ENCODE results near the gene BNC2.

The BNC2 gene

DNA sequence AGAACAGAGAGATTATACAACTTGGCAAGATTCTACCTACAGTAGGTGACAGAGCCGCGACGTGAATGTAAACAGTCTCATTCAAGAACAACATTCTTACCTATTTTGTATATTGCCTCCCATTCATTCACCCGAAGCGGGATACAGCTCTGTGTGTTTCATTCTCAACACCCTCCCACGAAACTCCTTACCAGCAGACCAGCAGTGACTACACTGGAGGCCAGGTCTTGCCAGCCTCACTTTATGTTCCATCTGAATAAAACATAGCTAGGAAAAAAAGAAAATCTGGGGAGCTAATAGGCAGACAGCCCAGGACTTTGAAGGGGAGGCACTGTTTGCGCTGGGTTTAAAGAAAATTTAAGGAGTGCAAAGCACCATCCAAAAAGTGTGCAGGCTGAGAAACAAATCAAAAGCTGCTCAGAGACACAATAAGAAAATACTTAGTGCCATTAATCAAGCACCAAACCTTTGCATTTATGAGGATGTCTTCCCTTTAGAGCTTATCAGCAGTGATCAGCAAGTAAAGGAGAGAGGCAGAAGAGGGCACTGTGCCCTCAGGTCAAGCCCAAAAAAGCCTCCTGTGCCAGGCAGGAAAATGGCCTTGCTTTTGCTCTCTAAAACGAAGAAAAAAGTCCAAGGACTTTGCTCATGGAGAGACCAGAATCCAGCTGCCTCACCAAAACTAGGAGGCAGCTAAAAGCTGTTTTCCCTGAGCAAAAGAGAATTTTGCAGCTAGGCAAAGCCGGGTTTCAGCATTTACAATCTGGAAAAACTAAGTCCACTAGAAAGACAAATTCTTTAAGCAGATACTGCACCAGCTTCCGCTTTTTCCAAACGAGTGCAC lies 295.1 kb downstream of the BNC2 start:
- no peak for DNase-seq (ENCODE audit: low read depth, low spot score)
- TF ChIP-seq, protein P1, sequence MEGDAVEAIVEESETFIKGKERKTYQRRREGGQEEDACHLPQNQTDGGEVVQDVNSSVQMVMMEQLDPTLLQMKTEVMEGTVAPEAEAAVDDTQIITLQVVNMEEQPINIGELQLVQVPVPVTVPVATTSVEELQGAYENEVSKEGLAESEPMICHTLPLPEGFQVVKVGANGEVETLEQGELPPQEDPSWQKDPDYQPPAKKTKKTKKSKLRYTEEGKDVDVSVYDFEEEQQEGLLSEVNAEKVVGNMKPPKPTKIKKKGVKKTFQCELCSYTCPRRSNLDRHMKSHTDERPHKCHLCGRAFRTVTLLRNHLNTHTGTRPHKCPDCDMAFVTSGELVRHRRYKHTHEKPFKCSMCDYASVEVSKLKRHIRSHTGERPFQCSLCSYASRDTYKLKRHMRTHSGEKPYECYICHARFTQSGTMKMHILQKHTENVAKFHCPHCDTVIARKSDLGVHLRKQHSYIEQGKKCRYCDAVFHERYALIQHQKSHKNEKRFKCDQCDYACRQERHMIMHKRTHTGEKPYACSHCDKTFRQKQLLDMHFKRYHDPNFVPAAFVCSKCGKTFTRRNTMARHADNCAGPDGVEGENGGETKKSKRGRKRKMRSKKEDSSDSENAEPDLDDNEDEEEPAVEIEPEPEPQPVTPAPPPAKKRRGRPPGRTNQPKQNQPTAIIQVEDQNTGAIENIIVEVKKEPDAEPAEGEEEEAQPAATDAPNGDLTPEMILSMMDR (IDR thresholded peaks at IDR 0.05; ENCODE audit: insufficient read depth, low read length, missing control alignments), result no peak
- ChIA-PET POLR2A (interaction anchor here (0.5 to 1.1 kb wide), 2 partner anchors 103 to 129 kb away, joined by 3 to 5 read pairs; no protein-coding TSS in a partner anchor), CTCF (interaction anchor here (0.6 to 1.0 kb wide), 3 partner anchors 9 to 142 kb away, joined by 3 to 4 read pairs (median 4); no protein-coding TSS in a partner anchor)
- no peak overlapping the region for H3K4me3 ChIP-seq (ENCODE audit: low read depth, low read length)

DNA sequence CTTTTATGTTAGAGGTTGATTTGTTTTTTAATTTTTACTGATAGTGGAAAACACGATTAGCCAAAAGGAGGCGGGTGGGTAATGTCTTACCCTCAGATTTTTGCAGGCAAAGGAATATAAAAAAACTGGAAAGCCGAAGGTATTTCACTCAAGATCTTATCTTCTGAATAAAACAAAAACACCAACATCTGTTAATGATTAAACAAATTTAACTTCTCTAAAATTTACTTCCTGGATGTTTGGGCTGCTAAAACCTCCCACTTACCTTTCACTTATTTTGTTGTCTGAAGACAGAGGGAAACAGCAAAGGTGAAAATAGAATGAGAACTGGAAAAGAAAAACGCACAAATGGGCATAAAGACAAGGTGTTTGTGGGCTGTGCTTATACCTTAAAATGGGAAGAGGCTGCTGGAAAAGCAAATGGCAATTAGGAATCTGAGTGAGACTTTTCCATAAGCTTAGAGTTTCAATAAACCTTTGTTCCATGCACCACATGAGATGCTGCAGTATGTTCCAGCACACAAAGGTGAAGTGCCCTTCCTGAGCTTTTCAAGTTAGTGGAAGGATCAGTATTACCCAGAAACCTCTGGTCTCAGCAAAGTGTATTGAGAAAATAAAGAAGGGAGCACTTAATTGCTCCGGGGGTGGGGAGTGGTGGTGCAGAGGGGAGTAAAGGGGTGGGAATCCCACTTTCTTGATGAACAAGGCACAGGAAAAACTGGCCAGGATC lies 298.3 kb downstream of the BNC2 start:
- ChIA-PET CTCF (no interaction called here), POLR2A (interaction anchor here (0.7 kb wide), 1 partner anchor 146 kb away, joined by 3 read pairs; no protein-coding TSS in a partner anchor)
- no peak overlapping the region for H3K4me3 ChIP-seq (ENCODE audit: low read depth, low read length)
- DNase-seq (ENCODE audit: low read depth, low spot score), result no peak
- TF ChIP-seq, protein P1 (IDR thresholded peaks at IDR 0.05; ENCODE audit: insufficient read depth, low read length, missing control alignments), result no peak

DNA sequence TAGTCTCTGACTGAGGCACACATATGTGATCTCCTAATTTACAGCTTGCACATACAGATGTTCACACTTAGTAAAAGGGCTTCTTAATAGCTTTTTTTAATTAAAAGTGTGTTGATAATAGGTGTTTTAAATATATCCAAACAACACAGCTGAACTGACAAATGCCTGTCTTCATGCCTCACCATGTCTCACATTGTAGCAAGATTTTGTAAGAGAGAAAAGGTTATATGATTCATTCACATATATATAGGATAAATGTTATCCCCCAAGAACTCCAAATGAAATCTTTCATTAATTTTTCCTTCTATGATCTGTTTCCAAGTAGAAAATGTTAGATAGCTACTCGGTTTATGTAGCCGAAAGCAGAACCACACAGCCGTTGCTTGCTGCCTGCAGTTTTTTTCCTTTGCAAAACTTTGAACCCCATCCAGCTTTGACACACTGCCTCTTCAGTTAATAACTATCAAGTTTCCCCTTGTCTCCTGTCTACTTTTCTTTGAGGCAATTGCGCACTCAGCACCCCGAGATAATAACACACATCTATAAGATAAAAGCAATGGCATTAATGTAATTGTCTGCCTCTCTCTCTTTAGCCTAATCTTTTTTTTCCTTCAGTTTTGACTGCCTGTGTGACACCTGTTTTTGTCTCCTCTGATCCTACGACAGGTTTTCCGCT lies 299.2 kb downstream of the BNC2 start:
- TF ChIP-seq, protein P1 (IDR thresholded peaks at IDR 0.05; ENCODE audit: insufficient read depth, low read length, missing control alignments), result no peak
- ChIA-PET POLR2A (interaction anchor here (0.7 kb wide), 1 partner anchor 147 kb away, joined by 3 read pairs; no protein-coding TSS in a partner anchor), CTCF (no interaction called here)
- no peak for DNase-seq (ENCODE audit: low read depth, low spot score)
- H3K4me3 ChIP-seq (ENCODE audit: low read depth, low read length), result no peak overlapping the region

DNA sequence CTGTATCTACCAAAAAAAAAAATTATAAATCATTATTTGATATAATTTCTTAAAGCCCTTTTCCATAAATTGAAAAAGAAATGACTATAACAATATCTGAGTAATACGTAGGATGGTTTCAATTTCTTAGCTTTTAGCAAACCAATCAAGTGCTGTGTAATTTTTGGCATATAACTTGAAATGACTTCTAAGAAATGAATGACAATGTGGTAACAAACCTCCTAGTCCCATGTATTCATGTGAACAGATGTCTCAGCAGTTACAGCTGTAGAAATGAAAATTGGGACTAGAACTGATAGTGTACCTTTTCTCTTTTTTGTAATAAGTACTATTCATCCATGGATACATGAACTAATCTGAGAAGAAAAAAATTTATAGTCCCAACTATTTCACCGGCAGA lies 307.0 kb downstream of the BNC2 start:
- no peak overlapping the region for H3K4me3 ChIP-seq (ENCODE audit: low read depth, low read length)
- TF ChIP-seq, protein P1 (IDR thresholded peaks at IDR 0.05; ENCODE audit: insufficient read depth, low read length, missing control alignments), result no peak
- DNase-seq (ENCODE audit: low read depth, low spot score), result no peak
- ChIA-PET POLR2A (no interaction called here), CTCF (no interaction called here)

DNA sequence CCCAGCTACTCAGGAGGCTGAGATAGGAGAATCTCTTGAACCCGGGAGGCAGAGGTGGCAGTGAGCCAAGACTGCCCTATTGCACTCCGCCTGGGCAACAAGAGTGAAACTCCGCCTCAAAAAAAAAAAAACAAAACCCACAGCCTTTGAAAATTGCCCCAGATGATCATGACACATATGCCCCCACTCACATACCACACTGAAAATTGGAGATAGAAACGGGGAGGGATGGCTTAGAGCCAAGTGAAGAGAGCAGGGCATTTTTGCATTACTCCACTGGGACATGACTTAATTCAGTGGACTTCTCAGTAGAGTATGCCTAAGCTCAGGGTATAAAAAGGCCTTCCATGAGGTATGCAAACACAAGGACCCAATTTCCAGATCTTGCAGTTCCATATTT lies 309.3 kb downstream of the BNC2 start:
- TF ChIP-seq, protein P1 (IDR thresholded peaks at IDR 0.05; ENCODE audit: insufficient read depth, low read length, missing control alignments), result no peak
- CTCF ChIA-PET, result no interaction called here
- POLR2A ChIA-PET, result no interaction called here
- no peak for DNase-seq (ENCODE audit: low read depth, low spot score)
- H3K4me3 ChIP-seq (ENCODE audit: low read depth, low read length), result no peak overlapping the region

All from AG04449 (cell line).